HEK293 (cell line): Measurements from ENCODE around the gene TSKU.

ENCODE experiments used
- ZBTB20 ChIP-seq: fragments of 450-650 bp; formaldehyde crosslinking; IDR thresholded peaks from 2 replicates; pipeline ENCODE4 v1.5.1; 2016; ENCODE audit warnings: missing biosample characterization, missing genetic modification characterization
- ZNF121 ChIP-seq: fragments of 450-650 bp; formaldehyde crosslinking; IDR thresholded peaks from 2 replicates; pipeline ENCODE4 v1.5.1; 2016; ENCODE audit warnings: missing biosample characterization, missing genetic modification characterization
- ZNF138 ChIP-seq: fragments of 450-650 bp; formaldehyde crosslinking; IDR thresholded peaks from 2 replicates; pipeline ENCODE4 v1.5.1; 2016; ENCODE audit warnings: missing biosample characterization, missing genetic modification characterization, borderline replicate concordance
- ZNF274 ChIP-seq, 2 experiments: fragments of 200-500 bp in 1 of 2; fragments of 450-650 bp in 1 of 2; sonication (Bioruptor generic) in 1 of 2; formaldehyde crosslinking in 1 of 2; IDR thresholded peaks; 2 replicates each; pipeline versions ENCODE4 v1.5.1 to v1.6.1; 2014 to 2016; ENCODE audit warnings: borderline replicate concordance in 1 of 2, inconsistent platforms in 1 of 2, low read length in 1 of 2, missing biosample characterization in 1 of 2, missing genetic modification characterization in 1 of 2
- ZNF513 ChIP-seq: fragments of 450-650 bp; IDR thresholded peaks from 2 replicates; pipeline ENCODE4 v1.5.1; 2018; ENCODE audit warnings: missing biosample characterization, missing genetic modification characterization
- TF ChIP-seq, protein P1 (sequence below): fragments of 450-650 bp; formaldehyde crosslinking; IDR thresholded peaks from 2 replicates; pipeline ENCODE4 v1.5.1; 2016; ENCODE audit warnings: missing biosample characterization, missing genetic modification characterization

GRCh38 chr11:76843907-76844306 is 60.8 kb downstream of the TSKU start:
- TF ChIP-seq, protein P1, sequence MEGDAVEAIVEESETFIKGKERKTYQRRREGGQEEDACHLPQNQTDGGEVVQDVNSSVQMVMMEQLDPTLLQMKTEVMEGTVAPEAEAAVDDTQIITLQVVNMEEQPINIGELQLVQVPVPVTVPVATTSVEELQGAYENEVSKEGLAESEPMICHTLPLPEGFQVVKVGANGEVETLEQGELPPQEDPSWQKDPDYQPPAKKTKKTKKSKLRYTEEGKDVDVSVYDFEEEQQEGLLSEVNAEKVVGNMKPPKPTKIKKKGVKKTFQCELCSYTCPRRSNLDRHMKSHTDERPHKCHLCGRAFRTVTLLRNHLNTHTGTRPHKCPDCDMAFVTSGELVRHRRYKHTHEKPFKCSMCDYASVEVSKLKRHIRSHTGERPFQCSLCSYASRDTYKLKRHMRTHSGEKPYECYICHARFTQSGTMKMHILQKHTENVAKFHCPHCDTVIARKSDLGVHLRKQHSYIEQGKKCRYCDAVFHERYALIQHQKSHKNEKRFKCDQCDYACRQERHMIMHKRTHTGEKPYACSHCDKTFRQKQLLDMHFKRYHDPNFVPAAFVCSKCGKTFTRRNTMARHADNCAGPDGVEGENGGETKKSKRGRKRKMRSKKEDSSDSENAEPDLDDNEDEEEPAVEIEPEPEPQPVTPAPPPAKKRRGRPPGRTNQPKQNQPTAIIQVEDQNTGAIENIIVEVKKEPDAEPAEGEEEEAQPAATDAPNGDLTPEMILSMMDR (tag by site-specific recombination) = no peak
- TF ChIP-seq ZBTB20 (tag by site-specific recombination) = no peak
- TF ChIP-seq ZNF138 (tag by site-specific recombination) = no peak
- TF ChIP-seq ZNF274 (IDR thresholded peaks at IDR 0.05; ENCODE audit: low read length) = no peak
- no peak for TF ChIP-seq ZNF274 (tag by site-specific recombination; IDR thresholded peaks at IDR 0.05; ENCODE audit: borderline replicate concordance)
- TF ChIP-seq ZNF121 (tag by site-specific recombination) = no peak
- TF ChIP-seq ZNF513 (tag by site-specific recombination) = no peak
